SK-N-SH (cell line): Measurements from ENCODE around the gene OR5H6.

Source experiments
- CTCF ChIP-seq: fragments of 200-600 bp; sonication (generic); IDR thresholded peaks from 2 replicates; pipeline ENCODE4 v1.6.1; 2017; ENCODE audit warnings: antibody characterized with exemption, mild to moderate bottlenecking, moderate library complexity
- EZH2phosphoT487 ChIP-seq: fragments of 200-600 bp; sonication (generic); IDR thresholded peaks from 2 replicates; pipeline ENCODE4 v1.6.1; 2017; ENCODE audit warnings: low read depth, mixed run types, mild to moderate bottlenecking, antibody characterized with exemption, moderate library complexity, borderline replicate concordance
- FOXJ3 ChIP-seq: sonication (generic); formaldehyde crosslinking; IDR thresholded peaks from 2 replicates; pipeline ENCODE4 v1.5.1; 2020; ENCODE audit warnings: mild to moderate bottlenecking, missing genetic modification reagents
- POLR2AphosphoS5 ChIP-seq: IDR thresholded peaks from 2 replicates; pipeline ENCODE4 v1.6.1; 2012; ENCODE audit warnings: low read depth, low read length
- RAD21 ChIP-seq: IDR thresholded peaks from 2 replicates; pipeline ENCODE4 v1.6.1; 2012; ENCODE audit warnings: mild to moderate bottlenecking, low read length
- RCOR1 ChIP-seq: fragments of 150-350 bp; IDR thresholded peaks from 2 replicates; pipeline ENCODE4 v1.6.1; 2017; ENCODE audit warnings: antibody characterized with exemption, low read length
- REST ChIP-seq: IDR thresholded peaks from 2 replicates; pipeline ENCODE4 v1.6.1; 2012; ENCODE audit warnings: mild to moderate bottlenecking, low read depth, low read length, moderate library complexity
- SIN3A ChIP-seq: IDR thresholded peaks from 2 replicates; pipeline ENCODE4 v1.6.1; 2012; ENCODE audit warnings: low read depth, mild to moderate bottlenecking, low read length, moderate library complexity, borderline replicate concordance
- YY1 ChIP-seq: IDR thresholded peaks from 2 replicates; pipeline ENCODE4 v1.4.0; 2012; ENCODE audit warnings: low read depth, mild to moderate bottlenecking
- TF ChIP-seq, protein P1 (sequence below): IDR thresholded peaks from 2 replicates; pipeline ENCODE4 v1.4.0; 2012; ENCODE audit warnings: low read depth

DNA sequence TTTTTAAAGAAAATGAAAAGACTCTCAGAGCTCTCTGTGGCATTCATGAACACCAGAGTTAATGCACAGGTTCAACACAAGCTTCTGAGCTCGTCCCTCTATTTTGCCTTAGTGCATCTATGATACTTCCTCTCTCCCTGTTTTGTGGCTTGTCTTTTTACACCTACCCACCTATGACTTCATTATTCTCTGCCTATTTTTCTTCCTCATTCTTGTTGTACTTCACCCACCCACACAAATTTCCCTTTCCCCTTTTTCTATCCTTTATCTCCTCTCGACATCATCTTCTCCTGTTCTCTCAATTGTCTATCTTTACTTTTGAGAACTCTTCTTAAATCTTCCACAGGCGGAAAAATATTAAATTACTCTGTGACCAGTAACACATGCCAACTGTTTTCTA lies 49.0 kb upstream of the OR5H6 start:
- TF ChIP-seq CTCF (no peak), FOXJ3 (CRISPR knock-in tag) (no peak), SIN3A (no peak), RCOR1 (no peak), YY1 (no peak), EZH2phosphoT487 (no peak), POLR2AphosphoS5 (no peak), RAD21 (no peak), REST (no peak)
- TF ChIP-seq, protein P1, sequence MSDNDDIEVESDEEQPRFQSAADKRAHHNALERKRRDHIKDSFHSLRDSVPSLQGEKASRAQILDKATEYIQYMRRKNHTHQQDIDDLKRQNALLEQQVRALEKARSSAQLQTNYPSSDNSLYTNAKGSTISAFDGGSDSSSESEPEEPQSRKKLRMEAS = no peak
